ENCODE results near the gene SPTBN1.

DNA sequence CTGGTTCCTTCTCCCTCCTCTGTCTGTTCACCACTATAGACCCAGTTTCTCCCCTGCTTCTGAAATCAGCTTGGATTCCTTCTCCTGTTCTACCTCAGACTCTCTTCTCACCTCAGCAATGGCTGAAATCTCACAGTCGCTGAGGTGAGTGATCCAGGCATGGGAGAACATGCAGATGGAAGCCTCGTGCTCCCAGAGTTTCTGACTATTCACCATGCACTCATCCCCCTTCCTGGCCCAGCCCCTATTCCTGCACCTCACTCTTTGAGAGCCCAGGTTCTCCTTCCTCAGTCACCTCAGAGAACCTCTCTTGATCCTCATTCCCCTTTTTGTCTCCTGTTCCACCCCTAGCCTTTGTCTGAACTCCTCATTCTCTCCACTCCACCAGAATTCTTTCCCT, 78.5 kb downstream of the SPTBN1 start:
- TF ChIP-seq, protein P1, sequence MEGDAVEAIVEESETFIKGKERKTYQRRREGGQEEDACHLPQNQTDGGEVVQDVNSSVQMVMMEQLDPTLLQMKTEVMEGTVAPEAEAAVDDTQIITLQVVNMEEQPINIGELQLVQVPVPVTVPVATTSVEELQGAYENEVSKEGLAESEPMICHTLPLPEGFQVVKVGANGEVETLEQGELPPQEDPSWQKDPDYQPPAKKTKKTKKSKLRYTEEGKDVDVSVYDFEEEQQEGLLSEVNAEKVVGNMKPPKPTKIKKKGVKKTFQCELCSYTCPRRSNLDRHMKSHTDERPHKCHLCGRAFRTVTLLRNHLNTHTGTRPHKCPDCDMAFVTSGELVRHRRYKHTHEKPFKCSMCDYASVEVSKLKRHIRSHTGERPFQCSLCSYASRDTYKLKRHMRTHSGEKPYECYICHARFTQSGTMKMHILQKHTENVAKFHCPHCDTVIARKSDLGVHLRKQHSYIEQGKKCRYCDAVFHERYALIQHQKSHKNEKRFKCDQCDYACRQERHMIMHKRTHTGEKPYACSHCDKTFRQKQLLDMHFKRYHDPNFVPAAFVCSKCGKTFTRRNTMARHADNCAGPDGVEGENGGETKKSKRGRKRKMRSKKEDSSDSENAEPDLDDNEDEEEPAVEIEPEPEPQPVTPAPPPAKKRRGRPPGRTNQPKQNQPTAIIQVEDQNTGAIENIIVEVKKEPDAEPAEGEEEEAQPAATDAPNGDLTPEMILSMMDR (conservative IDR thresholded peaks at IDR 0.05; ENCODE audit: low read length): no peak
- TF ChIP-seq EZH2phosphoT487 (IDR thresholded peaks at IDR 0.05; ENCODE audit: borderline replicate concordance): no peak
